HepG2 (cell line): ENCODE measurements around the gene PARN. TPM values are rescaled to one million over a fixed set of nuclear protein-coding genes. Genes with fewer than 3 reads are reported as not detected.

Source experiments
- ARID3A ChIP-seq: IDR thresholded peaks from 2 replicates; pipeline ENCODE4 v1.6.1; 2012; ENCODE audit warnings: low read depth, low read length, improper control_type of control experiment
- ETV6 ChIP-seq: sonication (generic); formaldehyde crosslinking; conservative IDR thresholded peaks from 2 replicates; pipeline ENCODE4 v1.4.0; 2020; ENCODE audit warnings: missing genetic modification reagents
- GATA4 ChIP-seq: sonication (generic); IDR thresholded peaks from 2 replicates; pipeline ENCODE4 v1.6.1; 2016; ENCODE audit warnings: antibody characterized with exemption, low read depth, borderline replicate concordance
- KDM4B ChIP-seq: sonication (generic); formaldehyde crosslinking; IDR thresholded peaks from 2 replicates; pipeline ENCODE4 v1.4.0; 2020; ENCODE audit warnings: missing genetic modification reagents
- PBX3 ChIP-seq: sonication (generic); formaldehyde crosslinking; IDR thresholded peaks from 2 replicates; pipeline ENCODE4 v1.8.1; 2023; ENCODE audit warnings: missing genetic modification reagents, inconsistent platforms, borderline replicate concordance
- PHF8 ChIP-seq: sonication (generic); formaldehyde crosslinking; IDR thresholded peaks from 2 replicates; pipeline ENCODE4 v1.5.0; 2020; ENCODE audit warnings: missing genetic modification reagents
- SMAD1 ChIP-seq: sonication (generic); formaldehyde crosslinking; IDR thresholded peaks from 2 replicates; pipeline ENCODE4 v1.4.0; 2020; ENCODE audit warnings: missing genetic modification reagents, low read depth, mild to moderate bottlenecking, borderline replicate concordance
- SNAPC5 ChIP-seq: sonication (generic); formaldehyde crosslinking; IDR thresholded peaks from 2 replicates; pipeline ENCODE4 v1.8.1; 2023; ENCODE audit warnings: mild to moderate bottlenecking, missing genetic modification reagents, borderline replicate concordance
- TCF12 ChIP-seq, 2 experiments: fragments of 450-650 bp in 1 of 2; sonication (generic) in 1 of 2; formaldehyde crosslinking in 1 of 2; IDR thresholded peaks; 2 replicates each; pipeline versions ENCODE4 v1.6.1 to v1.8.0; 2017 to 2022; ENCODE audit warnings: antibody characterized with exemption in 1 of 2, mild to moderate bottlenecking in 1 of 2, missing genetic modification reagents in 1 of 2, moderate library complexity in 1 of 2
- TEAD2 ChIP-seq: sonication (generic); formaldehyde crosslinking; IDR thresholded peaks from 2 replicates; pipeline ENCODE4 v1.9.0; 2021; ENCODE audit warnings: missing genetic modification reagents
- ZFP91 ChIP-seq: sonication (generic); formaldehyde crosslinking; IDR thresholded peaks from 2 replicates; pipeline ENCODE4 v1.9.0; 2022; ENCODE audit warnings: missing genetic modification reagents, mild to moderate bottlenecking, borderline replicate concordance
- ZNF180 ChIP-seq: sonication (generic); formaldehyde crosslinking; IDR thresholded peaks from 2 replicates; pipeline ENCODE4 v1.4.0; 2020; ENCODE audit warnings: low read depth, missing genetic modification reagents, borderline replicate concordance
- ZNF431 ChIP-seq: sonication (generic); formaldehyde crosslinking; IDR thresholded peaks from 2 replicates; pipeline ENCODE4 v1.9.0; 2022; ENCODE audit warnings: missing genetic modification reagents, low read depth, mild to moderate bottlenecking, borderline replicate concordance
- ZNF589 ChIP-seq: sonication (generic); formaldehyde crosslinking; conservative IDR thresholded peaks from 2 replicates; pipeline ENCODE4 v1.8.0; 2022; ENCODE audit warnings: mild to moderate bottlenecking, moderate library complexity, missing genetic modification reagents
- ZNF770 ChIP-seq: sonication (generic); formaldehyde crosslinking; IDR thresholded peaks from 2 replicates; pipeline ENCODE4 v1.5.0; 2020; ENCODE audit warnings: mild to moderate bottlenecking, missing genetic modification reagents
- ZNF773 ChIP-seq: sonication (generic); formaldehyde crosslinking; IDR thresholded peaks from 2 replicates; pipeline ENCODE4 v1.4.0; 2020; ENCODE audit warnings: missing genetic modification reagents, borderline replicate concordance
- polyA plus RNA-seq, 8 experiments: library from polyadenylated mRNA; depleted of rRNA in 3 of 8; stranded (reverse) in 7 of 8; unstranded in 1 of 8; fragments of >200 nt; fragmentation: Illumina TruSeq in 4 of 8; extraction: Trizol in 4 of 8; gene quantifications; 2 replicates each; pipeline versions ENCODE4 v1.2.1 to v1.2.3, GENCODE V29; 2011 to 2016; ENCODE audit warnings: low read depth in 4 of 8, missing spikeins in 1 of 8, mixed read lengths in 1 of 8; ENCODE audit not compliant: insufficient read depth in 1 of 8
- total RNA-seq, 5 experiments: library from RNA; depleted of rRNA; stranded (reverse); fragments of >200 nt; fragmentation: Illumina TruSeq; extraction: Trizol; gene quantifications; 2 replicates each; pipeline ENCODE4 v1.2.3, GENCODE V29; 2016; ENCODE audit warnings: low read depth in 1 of 5

PARN gene
- total and polyA plus RNA-seq, 2 of the 13 experiments (the other 11 are each of a cell fraction or from before 2014, with no cell fraction given), result 13.3 to 47.6 TPM

- TF ChIP-seq ZNF431 (CRISPR knock-in tag) (no peak), TEAD2 (CRISPR knock-in tag) (no peak), ETV6 (CRISPR knock-in tag) (no peak), PBX3 (CRISPR knock-in tag) (no peak), SMAD1 (CRISPR knock-in tag) (no peak), ZNF180 (CRISPR knock-in tag) (no peak), ZNF773 (CRISPR knock-in tag) (no peak), ARID3A (no peak), ZNF589 (no peak), PHF8 (CRISPR knock-in tag) (no peak), SNAPC5 (CRISPR knock-in tag) (no peak), TCF12 (IDR thresholded peaks at IDR 0.05) (no peak), TCF12 (CRISPR knock-in tag; IDR thresholded peaks at IDR 0.05) (no peak), KDM4B (CRISPR knock-in tag) (no peak), ZFP91 (CRISPR knock-in tag) (peak; percentile 72; the same call in 1 of the 2 replicates), GATA4 (no peak), ZNF770 (CRISPR knock-in tag) (no peak)
These were observed 209.2 kb downstream of the PARN start (continued) for GRCh38 chr16:14420721-14421488.
